ENCODE measurements around the gene NFATC2.

Gene NFATC2

GRCh38 chr20:51526106-51526470 lies 16.4 kb downstream of the NFATC2 start:
- no peak for TF ChIP-seq CTCF (IDR thresholded peaks at IDR 0.05)
- H3K9me3 ChIP-seq: no peaks in the 10 kb centered on the region
- H3K4me3 ChIP-seq: no peak overlapping the region
- H3K27ac ChIP-seq: no peak overlapping the region
- peaks cover 0 to 16% (median 3%) of the 10 kb centered on the region in 4 donors for H3K4me1 ChIP-seq
- intact Hi-C loops (cut with DNase I; ENCODE audit: low total_unique reads): no loop called here
- H3K27me3 ChIP-seq: no peaks in the 10 kb centered on the region
- H3K36me3 ChIP-seq: peaks cover 0 to 9% (median 7%) of the 10 kb centered on the region in 3 donors
- no peak for DNase-seq

- H3K4me3 ChIP-seq: no peak overlapping the region
- no peak for TF ChIP-seq CTCF (IDR thresholded peaks at IDR 0.05)
- H3K36me3 ChIP-seq: peaks cover 0 to 9% (median 7%) of the 10 kb centered on the region in 3 donors
- no peak overlapping the region for H3K27ac ChIP-seq
- H3K27me3 ChIP-seq: no peaks in the 10 kb centered on the region
- no peaks in the 10 kb centered on the region for H3K9me3 ChIP-seq
- intact Hi-C loops (cut with DNase I; ENCODE audit: low total_unique reads): no loop called here
- H3K4me1 ChIP-seq: peaks cover 0 to 16% (median 3%) of the 10 kb centered on the region in 4 donors
- DNase-seq: peak in 1 of 2 donors; percentile 41
Measured at GRCh38 chr20:51525241-51526105, 17.0 kb downstream of the NFATC2 start.

- no peak for TF ChIP-seq CTCF (IDR thresholded peaks at IDR 0.05)
- no peaks in the 10 kb centered on the region for H3K27me3 ChIP-seq
- no peaks in the 10 kb centered on the region for H3K9me3 ChIP-seq
- DNase-seq: peak in 1 of 2 donors; percentile 65
- H3K4me3 ChIP-seq: no peak overlapping the region
- H3K27ac ChIP-seq: no peak overlapping the region
- intact Hi-C loops (cut with DNase I; ENCODE audit: low total_unique reads): no loop called here
- H3K4me1 ChIP-seq: peaks cover 0 to under 1% (median 0%) of the 10 kb centered on the region in 4 donors
- peaks cover 0 to 9% (median 7%) of the 10 kb centered on the region in 3 donors for H3K36me3 ChIP-seq
Measured at GRCh38 chr20:51523276-51524013, 19.1 kb downstream of the NFATC2 start.

GRCh38 chr20:51522207-51522606 lies 20.3 kb downstream of the NFATC2 start:
- H3K27ac ChIP-seq: no peak overlapping the region
- no peak for TF ChIP-seq CTCF (IDR thresholded peaks at IDR 0.05)
- H3K4me1 ChIP-seq: no peaks in the 10 kb centered on the region
- H3K27me3 ChIP-seq: no peaks in the 10 kb centered on the region
- H3K9me3 ChIP-seq: no peaks in the 10 kb centered on the region
- intact Hi-C loops (cut with DNase I; ENCODE audit: low total_unique reads): no loop called here
- H3K4me3 ChIP-seq: no peak overlapping the region
- DNase-seq: peak in 1 of 2 donors; percentile 6
- H3K36me3 ChIP-seq: peaks cover 0 to 9% (median 7%) of the 10 kb centered on the region in 3 donors

- Histone ChIP-seq H3K4me1 (no peaks in the 10 kb centered on the region), H3K27me3 (no peaks in the 10 kb centered on the region), H3K27ac (no peak overlapping the region), H3K4me3 (no peak overlapping the region), H3K9me3 (no peaks in the 10 kb centered on the region), H3K36me3 (peaks cover 0 to under 1% (median under 1%) of the 10 kb centered on the region in 3 donors)
- DNase-seq: no peak
- intact Hi-C loops (cut with DNase I; ENCODE audit: low total_unique reads): no loop called here
- TF ChIP-seq CTCF (IDR thresholded peaks at IDR 0.05): no peak
Measured at GRCh38 chr20:51517839-51518238, 24.7 kb downstream of the NFATC2 start.
